NCI-H1092 treated with DMSO at 0.1 percent for 48 hours (cell line): ENCODE data around the gene BTBD9.

Experiments
- DNase-seq: peaks from one replicate; lab custom pipeline; 2025; lab: John Stamatoyannopoulos, UW

The BTBD9 gene

GRCh38 chr6:38481211-38481836, 158.4 kb downstream of the BTBD9 start:
- no peak for DNase-seq

GRCh38 chr6:38480036-38480435, 159.7 kb downstream of the BTBD9 start:
- DNase-seq, result no peak

- no peak for DNase-seq
Observed at GRCh38 chr6:38479331-38479730, 160.4 kb downstream of the BTBD9 start.

GRCh38 chr6:38477680-38478260, 162.0 kb downstream of the BTBD9 start:
- no peak for DNase-seq

- no peak for DNase-seq
Observed at GRCh38 chr6:38476888-38477287, 162.8 kb downstream of the BTBD9 start.

- no peak for DNase-seq
Observed at GRCh38 chr6:38476141-38476540, 163.6 kb downstream of the BTBD9 start.

- DNase-seq, result no peak
Observed at GRCh38 chr6:38470548-38470947, 169.2 kb downstream of the BTBD9 start.

GRCh38 chr6:38467566-38467965, 172.2 kb downstream of the BTBD9 start:
- DNase-seq, result no peak

- no peak for DNase-seq
Observed at GRCh38 chr6:38460186-38460585, 179.5 kb downstream of the BTBD9 start.

GRCh38 chr6:38459291-38459690, 180.4 kb downstream of the BTBD9 start:
- DNase-seq, result no peak

GRCh38 chr6:38453861-38454260, 185.9 kb downstream of the BTBD9 start:
- no peak for DNase-seq

- no peak for DNase-seq
Observed at GRCh38 chr6:38452816-38453660, 186.7 kb downstream of the BTBD9 start.

- DNase-seq, result no peak
Observed at GRCh38 chr6:38450717-38451116, 189.0 kb downstream of the BTBD9 start.

GRCh38 chr6:38445925-38446324, 193.8 kb downstream of the BTBD9 start:
- DNase-seq, result no peak

GRCh38 chr6:38445336-38445735, 194.4 kb downstream of the BTBD9 start:
- DNase-seq, result no peak

- no peak for DNase-seq
Observed at GRCh38 chr6:38443352-38444144, 196.2 kb downstream of the BTBD9 start.

- no peak for DNase-seq
Observed at GRCh38 chr6:38438097-38438496, 201.6 kb downstream of the BTBD9 start.

- no peak for DNase-seq
Observed at GRCh38 chr6:38436726-38437465, 202.8 kb downstream of the BTBD9 start.

- no peak for DNase-seq
Observed at GRCh38 chr6:38435330-38435729, 204.4 kb downstream of the BTBD9 start.

- DNase-seq, result no peak
Observed at GRCh38 chr6:38434051-38434450, 205.7 kb downstream of the BTBD9 start.

GRCh38 chr6:38432479-38432878, 207.2 kb downstream of the BTBD9 start:
- DNase-seq, result no peak

- DNase-seq, result no peak
Observed at GRCh38 chr6:38432079-38432478, 207.7 kb downstream of the BTBD9 start.
